Mucosa of descending colon (tissue), 3 donors: Measurements from ENCODE around the gene RLN2. TPM values are rescaled to one million over a fixed set of nuclear protein-coding genes. Genes with fewer than 3 reads are reported as not detected.

Source experiments
- ATAC-seq: fragments of 200-7000 bp; cut with Tn5 transposase; one replicate; pipeline ENCODE4 v1.9.1; 2020; ENCODE audit warnings: mild to moderate bottlenecking, moderate library complexity
- DNase-seq, 3 donors: peaks; one replicate each; pipeline ENCODE4 v3.0.0-alpha.2; 2020
- H3K36me3 ChIP-seq: fragments of 200-600 bp; one replicate; pipeline ENCODE4 v1.8.0; 2021; ENCODE audit warnings: low read depth, mild to moderate bottlenecking
- H3K4me1 ChIP-seq: fragments of 200-600 bp; one replicate; pipeline ENCODE4 v1.8.0; 2021; ENCODE audit warnings: low read depth, mild to moderate bottlenecking
- H3K4me3 ChIP-seq: fragments of 200-600 bp; one replicate; pipeline ENCODE4 v1.8.0; 2021; ENCODE audit warnings: mild to moderate bottlenecking
- H3K9me3 ChIP-seq: fragments of 200-600 bp; one replicate; pipeline ENCODE4 v1.8.0; 2021; ENCODE audit warnings: mild to moderate bottlenecking
- CTCF ChIP-seq: fragments of 200-600 bp; IDR thresholded peaks from one replicate; pipeline ENCODE4 v1.8.0; 2022; ENCODE audit warnings: antibody characterized with exemption, mild to moderate bottlenecking
- intact Hi-C, 2 donors: fragments of 100-400 bp; cut with DNase I in 1 of 2; cut with micrococcal nuclease in 1 of 2; formaldehyde crosslinking; loops; one replicate each; pipeline versions ENCODE4 v1.11.0 to v1.11.1; 2022; cut with DNase I, micrococcal nuclease
- total RNA-seq, 3 donors: library from RNA; stranded (reverse); fragmentation: NEBNext Ultra II Directional in 2 of 3; extraction: Animal tissue kit (Norgen Biotek cat#: 25700) in 2 of 3; gene quantifications; one replicate each; pipeline versions ENCODE4 v1.2.1 to v1.2.4, GENCODE V29; 2021 to 2023
- donor health status: DM: no; HTN: no; CAD: no; lungs with moderate emphysema.
- donor health status: DM: no; HTN: no; CAD: no.
- donor health status: DM: no; HTN: yes; CAD: no.

RLN2 gene
- total RNA-seq, 3 donors from 2014 or later: 0.32 to 0.58 TPM; not detected in 1

GRCh38 chr9:5310851-5311250 lies 6.3 kb upstream of the RLN2 start:
- TF ChIP-seq CTCF: no peak
- intact Hi-C loops: no loop called here

GRCh38 chr9:5305741-5306140 lies 1.2 kb upstream of the RLN2 start:
- intact Hi-C loops: no loop called here
- no peaks in the 10 kb centered on the region for H3K36me3 ChIP-seq
- no peaks in the 10 kb centered on the region for H3K9me3 ChIP-seq
- no peak overlapping the region for H3K4me3 ChIP-seq
- DNase-seq (no peak), ATAC-seq (no peak)
- no peaks in the 10 kb centered on the region for H3K4me1 ChIP-seq
- TF ChIP-seq CTCF: no peak

More at GRCh38 chr9:5310851-5311250, 6.3 kb upstream of the RLN2 start:
- H3K4me1 ChIP-seq: no peaks in the 10 kb centered on the region
- ATAC-seq: no peak
- no peak overlapping the region for H3K4me3 ChIP-seq
- peaks cover 14% of the 10 kb centered on the region for H3K9me3 ChIP-seq
- H3K36me3 ChIP-seq: no peaks in the 10 kb centered on the region
- DNase-seq: no peak

GRCh38 chr9:5301544-5301943 lies 3.0 kb downstream of the RLN2 start:
- Histone ChIP-seq H3K36me3 (no peaks in the 10 kb centered on the region), H3K4me1 (no peaks in the 10 kb centered on the region), H3K4me3 (no peak overlapping the region), H3K9me3 (no peaks in the 10 kb centered on the region)
- ATAC-seq: no peak
- intact Hi-C loops: no loop called here
- TF ChIP-seq CTCF: no peak
- DNase-seq: no peak

- Histone ChIP-seq H3K9me3 (no peaks in the 10 kb centered on the region), H3K4me1 (no peaks in the 10 kb centered on the region), H3K4me3 (no peak overlapping the region), H3K36me3 (no peaks in the 10 kb centered on the region)
- no peak for DNase-seq
- ATAC-seq: no peak
- intact Hi-C loops: no loop called here
- TF ChIP-seq CTCF: no peak
Observed at GRCh38 chr9:5292141-5292540, 12.4 kb downstream of the RLN2 start.

- ATAC-seq (no peak), DNase-seq (no peak)
- H3K4me3 ChIP-seq: no peak overlapping the region
- no peaks in the 10 kb centered on the region for H3K4me1 ChIP-seq
- intact Hi-C loops: no loop called here
- TF ChIP-seq CTCF: no peak
- no peaks in the 10 kb centered on the region for H3K36me3 ChIP-seq
- H3K9me3 ChIP-seq: no peaks in the 10 kb centered on the region
Observed at GRCh38 chr9:5288591-5288990, 15.9 kb downstream of the RLN2 start.

GRCh38 chr9:5286262-5286661 lies 18.3 kb downstream of the RLN2 start:
- H3K9me3 ChIP-seq: no peaks in the 10 kb centered on the region
- no peaks in the 10 kb centered on the region for H3K36me3 ChIP-seq
- intact Hi-C loops: no loop called here
- DNase-seq (no peak), ATAC-seq (no peak)
- no peak overlapping the region for H3K4me3 ChIP-seq
- no peaks in the 10 kb centered on the region for H3K4me1 ChIP-seq
- TF ChIP-seq CTCF: no peak
